GM19193 (cell line): ENCODE results near the gene MACROD2.

ENCODE experiments used
- POLR2A ChIP-seq: IDR thresholded peaks from 4 replicates; pipeline ENCODE4 v1.6.1; 2011; ENCODE audit not compliant: insufficient read depth, insufficient read length; ENCODE audit errors: extremely low read depth

The MACROD2 gene

DNA sequence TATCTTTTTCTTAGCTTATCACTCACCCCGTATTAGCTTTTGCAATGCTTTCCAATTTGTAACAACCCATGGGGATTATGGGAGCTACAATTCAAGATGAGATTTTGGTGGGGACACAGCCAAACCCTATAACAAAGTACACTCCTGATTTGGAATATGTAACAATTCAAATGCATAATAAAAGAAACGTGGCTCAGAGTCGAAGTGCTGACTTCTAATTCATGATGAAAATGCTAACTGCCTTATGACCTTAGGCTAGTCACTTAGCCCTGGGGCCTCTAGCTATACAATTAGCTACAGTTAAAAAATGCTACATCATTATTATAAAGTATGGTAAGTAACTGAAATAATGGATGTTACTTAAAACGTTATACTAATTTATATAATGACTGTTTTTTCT lies 1297.1 kb downstream of the MACROD2 start:
- no peak for TF ChIP-seq POLR2A

DNA sequence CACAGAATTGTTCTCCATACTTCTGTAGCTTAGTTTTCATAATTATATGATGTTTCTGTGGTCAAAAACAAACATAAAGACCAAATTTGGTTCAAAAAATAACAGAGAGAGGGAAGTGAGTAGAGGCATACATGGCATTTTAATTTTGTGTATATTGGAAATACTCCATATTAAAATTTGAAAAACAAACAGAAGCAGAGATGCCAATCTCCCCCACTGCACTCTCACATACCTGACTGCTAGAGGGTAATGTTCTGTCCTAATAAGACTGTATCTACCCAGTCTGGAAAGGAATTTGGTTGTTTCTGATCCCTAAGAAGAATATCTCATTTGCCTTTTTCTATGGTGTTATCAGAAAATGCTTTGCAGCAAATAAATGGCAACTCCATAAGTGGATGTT lies 1301.1 kb downstream of the MACROD2 start:
- TF ChIP-seq POLR2A = no peak

- no peak for TF ChIP-seq POLR2A
These were observed 1302.0 kb downstream of the MACROD2 start for GRCh38 chr20:15297059-15297875.

- TF ChIP-seq POLR2A = no peak
These were observed 1306.8 kb downstream of the MACROD2 start for GRCh38 chr20:15302075-15302474.

- TF ChIP-seq POLR2A = no peak
These were observed 1315.0 kb downstream of the MACROD2 start for GRCh38 chr20:15310361-15310760.

DNA sequence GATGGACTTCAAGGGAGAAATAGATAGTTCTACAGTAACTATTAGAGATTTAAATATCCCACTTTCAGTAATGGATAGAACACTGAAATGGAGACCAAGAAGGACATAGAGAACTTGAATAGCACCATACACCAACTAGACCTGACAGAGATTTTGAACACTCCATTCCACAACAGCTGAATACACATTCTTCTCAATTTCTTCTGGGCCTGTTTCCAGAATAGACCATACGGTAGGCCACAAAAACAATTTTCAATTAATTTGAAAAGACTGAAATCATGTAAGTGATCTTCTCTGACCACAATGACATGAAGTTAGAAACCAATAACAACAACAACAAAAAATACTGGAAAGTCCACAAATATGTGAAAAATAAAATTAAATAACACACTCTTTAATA lies 1321.2 kb downstream of the MACROD2 start:
- TF ChIP-seq POLR2A = no peak

DNA sequence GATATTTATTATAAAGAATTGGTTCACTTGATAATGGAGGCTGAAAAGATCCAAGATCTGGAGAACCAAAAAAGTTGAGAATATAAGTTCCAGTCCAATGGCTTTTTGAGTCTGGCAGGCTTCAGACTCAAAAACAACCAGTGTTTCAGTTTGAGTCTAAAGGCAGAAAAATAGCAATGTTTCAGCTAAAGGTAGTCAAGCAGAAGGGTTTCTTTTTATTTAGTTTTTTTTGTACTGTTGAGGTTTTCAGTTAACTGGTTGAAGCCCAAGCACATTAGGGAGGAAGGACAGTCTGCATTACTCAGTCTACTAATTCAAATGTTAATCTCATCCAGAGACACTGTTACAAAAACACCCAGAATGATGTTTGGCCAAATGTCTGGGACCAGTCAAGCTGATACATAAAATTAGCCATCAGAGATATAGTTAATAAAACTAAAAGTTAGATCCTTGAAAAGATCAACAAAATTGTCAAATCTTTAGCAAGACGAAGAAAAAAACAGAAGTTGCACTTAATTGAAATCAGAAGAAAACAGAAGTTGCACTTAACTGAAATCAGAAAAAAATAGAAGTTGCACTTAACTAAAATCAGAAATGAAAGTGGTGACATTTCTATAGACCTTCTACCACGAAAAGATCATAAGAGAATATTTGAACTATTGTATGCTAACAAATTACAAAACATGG lies 1322.4 kb downstream of the MACROD2 start:
- TF ChIP-seq POLR2A = no peak

DNA sequence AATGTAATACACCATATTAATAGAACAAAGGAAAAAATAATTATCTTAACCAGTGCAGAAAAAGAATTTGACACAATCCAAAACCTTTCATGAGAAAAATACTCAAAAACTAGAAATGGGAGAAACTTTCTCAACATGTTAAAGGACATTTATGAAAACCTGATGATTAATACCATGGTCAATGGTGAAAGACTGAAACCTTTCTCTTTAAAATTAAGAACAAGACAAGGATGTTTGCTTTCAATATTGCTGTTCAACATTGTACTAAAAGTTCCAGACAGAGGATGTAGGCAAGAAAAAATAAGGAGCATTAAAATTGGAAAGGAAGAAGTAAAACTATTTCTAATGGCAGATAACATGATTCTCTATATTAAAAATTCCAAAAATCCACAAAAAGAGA lies 1323.4 kb downstream of the MACROD2 start:
- TF ChIP-seq POLR2A = no peak

- TF ChIP-seq POLR2A = no peak
These were observed 1324.1 kb downstream of the MACROD2 start for GRCh38 chr20:15319439-15319838.

DNA sequence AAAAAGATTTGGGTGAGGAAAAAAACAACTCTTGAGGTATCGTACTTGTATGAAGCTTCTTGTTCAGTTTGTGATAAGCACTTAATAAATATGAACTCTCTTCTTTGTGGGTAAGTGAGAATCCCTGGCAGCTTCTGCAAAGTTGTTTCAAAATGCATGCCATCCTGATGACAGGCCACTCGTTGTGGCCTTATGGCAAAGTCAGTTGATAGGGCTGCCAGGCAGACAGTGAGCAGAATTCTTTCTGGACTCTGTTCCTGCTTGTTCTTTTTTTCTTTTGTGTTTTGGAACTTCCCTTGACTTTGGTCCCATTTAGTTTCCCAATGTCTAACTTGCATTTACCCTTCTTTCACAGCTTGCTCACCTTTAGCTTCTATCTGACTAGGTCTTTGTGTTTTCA lies 1325.6 kb downstream of the MACROD2 start:
- no peak for TF ChIP-seq POLR2A

- TF ChIP-seq POLR2A = no peak
These were observed 1331.8 kb downstream of the MACROD2 start for GRCh38 chr20:15327123-15327522.

GRCh38 chr20:15328084-15328483 lies 1332.8 kb downstream of the MACROD2 start:
- no peak for TF ChIP-seq POLR2A

GRCh38 chr20:15332711-15333160 lies 1337.4 kb downstream of the MACROD2 start:
- no peak for TF ChIP-seq POLR2A

DNA sequence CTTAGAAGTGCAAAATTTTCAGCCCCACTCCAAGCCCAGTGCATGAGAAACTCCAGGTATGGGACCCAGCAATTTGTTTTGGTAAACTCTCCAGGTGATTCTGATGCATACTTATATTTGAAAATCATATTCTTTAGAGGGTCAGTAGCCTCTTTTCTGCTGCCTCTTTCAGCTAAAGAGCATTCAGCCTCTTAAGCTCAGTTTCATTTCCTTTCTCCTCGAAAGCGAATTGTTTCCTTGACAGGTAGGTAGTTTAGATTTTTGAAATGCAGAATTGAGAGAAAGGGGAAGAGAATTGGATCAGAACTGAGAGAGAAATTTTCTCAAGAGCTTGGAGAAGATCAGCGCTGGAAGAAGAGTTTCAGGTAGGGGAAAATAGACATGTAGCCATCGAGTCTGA lies 1337.9 kb downstream of the MACROD2 start:
- no peak for TF ChIP-seq POLR2A

- TF ChIP-seq POLR2A = no peak
These were observed 1340.7 kb downstream of the MACROD2 start for GRCh38 chr20:15336011-15336410.

DNA sequence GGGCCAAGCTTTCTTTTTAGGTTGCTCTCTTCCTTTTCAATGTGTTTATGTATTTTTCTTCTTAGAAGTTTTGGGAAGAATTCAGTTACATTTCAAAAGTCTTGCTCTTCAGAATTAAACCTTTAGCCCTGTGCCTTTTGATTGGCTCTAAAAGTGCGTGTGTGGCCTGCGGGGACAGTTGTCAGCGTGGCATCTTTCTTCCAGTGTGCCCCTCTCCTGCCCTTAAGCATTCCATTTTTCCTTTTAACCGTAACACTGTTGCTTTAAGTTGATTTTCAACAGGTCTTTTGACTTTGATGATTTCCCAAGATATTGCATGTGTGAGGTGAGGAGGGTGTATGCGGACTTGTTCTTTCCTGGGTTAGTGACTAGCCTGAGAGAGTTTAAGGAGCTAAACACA lies 1341.2 kb downstream of the MACROD2 start:
- no peak for TF ChIP-seq POLR2A
